ENCODE results near the gene ATXN7L1. TPM values are rescaled to one million over a fixed set of nuclear protein-coding genes. Genes with fewer than 3 reads are reported as not detected.
A peak's percentile ranks its signal among the peaks of the same experiment; 100 is the strongest.
"Not testable (repeated sequence)": the region's sequence is repeated elsewhere in the genome, so short reads cannot be mapped to it uniquely, and the experiment has no call there.

The ATXN7L1 gene
- total RNA-seq, 2 donors from 2014 or later = 5.7 to 6.0 TPM

DNA sequence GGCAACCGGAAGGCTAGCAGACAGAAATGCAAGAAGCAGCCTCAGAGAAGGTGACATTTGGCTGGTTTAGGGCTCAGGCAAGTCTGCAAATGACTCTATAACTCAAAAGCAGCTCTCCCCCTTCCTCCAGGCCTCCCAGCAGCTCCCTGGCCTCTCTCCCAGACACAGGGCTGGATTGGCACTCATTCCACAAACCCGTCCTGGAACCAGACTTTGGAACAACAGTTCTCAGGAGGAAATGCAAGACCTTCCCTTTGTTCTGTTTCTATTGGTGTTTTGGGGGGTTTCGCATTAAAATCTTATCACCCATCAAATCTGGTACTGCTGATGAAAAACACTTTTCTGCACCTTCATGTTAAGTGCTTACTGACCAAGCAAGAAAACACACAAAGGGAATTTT is 254.8 kb downstream of the ATXN7L1 start:
- intact Hi-C loops (cut with DNase I) = no loop called here
- ATAC-seq (peak; percentile 59 to 85), DNase-seq (peak; percentile 40)

GRCh38 chr7:105621176-105621575 is 255.2 kb downstream of the ATXN7L1 start:
- intact Hi-C loops (cut with DNase I) = no loop called here
- no peak for ATAC-seq
- no peak for DNase-seq

GRCh38 chr7:105619590-105619989 is 256.8 kb downstream of the ATXN7L1 start:
- DNase-seq (no peak), ATAC-seq (no peak)
- intact Hi-C loops (cut with DNase I) = no loop called here

GRCh38 chr7:105618016-105618296 is 258.4 kb downstream of the ATXN7L1 start:
- no peak for DNase-seq
- no peak for ATAC-seq
- intact Hi-C loops (cut with DNase I) = no loop called here

DNA sequence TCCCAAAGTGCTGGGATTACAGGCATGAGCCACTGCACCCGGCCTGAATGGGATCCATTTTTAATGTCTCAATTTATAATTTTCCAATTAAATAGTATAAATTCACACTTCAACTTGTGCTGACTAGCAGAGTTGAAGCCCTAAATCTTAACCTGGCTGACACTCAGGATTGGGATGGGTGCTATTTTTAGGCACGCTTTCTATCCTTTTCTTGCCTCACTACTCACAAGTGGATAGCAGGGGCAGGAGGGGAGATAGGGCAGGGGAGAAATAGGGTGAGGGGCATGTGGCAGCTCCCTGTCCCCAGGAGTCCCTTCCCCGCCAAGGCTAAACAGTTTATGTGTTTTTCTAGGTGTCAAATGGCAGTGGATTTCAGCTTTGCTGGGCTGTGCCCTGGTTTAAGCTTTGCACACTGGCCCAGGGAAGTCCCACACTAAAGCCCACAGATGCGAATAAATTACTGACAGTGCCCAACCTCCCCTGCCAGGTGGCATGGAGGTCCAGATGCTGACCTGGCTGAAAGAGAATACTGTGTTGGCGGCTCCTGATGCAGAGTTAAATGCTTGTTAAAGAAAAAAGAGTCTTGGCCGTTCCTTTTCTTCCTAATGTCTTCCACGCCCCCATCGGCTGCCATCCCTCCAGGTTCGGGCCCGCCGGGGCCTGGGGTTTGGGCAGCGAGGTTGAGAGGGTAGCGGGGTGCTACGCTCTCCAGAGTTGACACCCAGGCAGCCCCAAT is 259.0 kb downstream of the ATXN7L1 start:
- no peak for ATAC-seq
- no peak for DNase-seq
- intact Hi-C loops (cut with DNase I) = no loop called here

DNA sequence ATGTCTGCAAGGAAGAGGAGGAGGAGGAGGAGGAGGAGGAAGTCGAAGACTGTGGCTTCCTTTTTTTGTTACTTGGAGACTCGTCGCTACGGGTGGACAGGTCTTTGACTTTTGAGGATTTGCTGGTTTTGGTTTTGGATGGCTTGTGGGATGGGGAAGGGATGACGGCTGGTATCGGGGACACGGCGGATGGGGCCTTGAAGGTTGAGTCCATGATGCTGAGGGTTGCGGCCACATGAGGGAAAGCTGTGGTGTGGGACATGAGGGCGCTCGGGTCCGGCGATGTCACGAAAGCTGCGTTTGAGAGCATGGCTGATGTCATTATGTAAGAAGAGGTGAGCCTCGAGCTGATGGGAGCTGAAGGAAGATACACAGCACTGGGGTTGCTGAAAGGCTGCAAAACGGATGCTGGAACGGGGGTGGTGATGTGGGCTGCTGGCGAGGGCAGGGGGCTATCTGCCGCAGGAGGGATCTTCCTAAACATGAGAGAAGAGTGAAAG is 262.0 kb downstream of the ATXN7L1 start:
- ATAC-seq (no peak), DNase-seq (no peak)
- intact Hi-C loops (cut with DNase I) = no loop called here

DNA sequence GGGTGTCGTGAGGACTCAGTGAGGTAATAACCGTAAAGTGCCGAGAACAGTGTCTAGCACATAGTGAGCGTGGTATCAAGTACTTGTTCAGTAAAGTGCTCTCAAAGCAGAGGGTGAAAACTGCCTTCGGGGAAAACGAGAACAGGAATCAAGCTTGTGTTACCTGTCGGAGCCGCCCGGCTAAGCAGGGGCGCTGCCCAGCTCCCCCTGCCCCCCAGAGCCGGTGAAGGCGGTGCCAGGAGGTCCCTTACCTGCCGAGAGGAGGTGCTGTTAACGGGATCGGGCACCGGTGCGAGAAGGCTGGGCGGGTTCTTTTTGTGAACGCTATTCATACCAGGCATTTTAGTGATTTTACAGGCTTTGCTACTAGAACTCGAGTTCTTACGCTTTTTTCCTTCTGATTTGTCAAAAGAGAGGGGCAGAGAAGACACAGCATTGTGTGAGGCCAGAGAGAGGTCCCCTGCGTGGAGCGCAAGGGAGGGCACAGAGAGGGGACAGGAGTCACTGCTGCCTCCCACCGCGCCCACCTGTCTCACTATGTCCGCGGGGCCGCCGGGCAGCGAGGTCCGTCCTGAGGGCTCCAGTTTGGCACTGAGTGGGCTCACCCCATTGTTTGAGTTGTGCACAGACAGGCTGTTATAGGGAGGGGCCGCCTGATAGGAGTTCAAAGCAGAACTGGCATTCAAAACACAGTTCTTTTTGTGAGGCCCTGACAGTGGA is 262.6 kb downstream of the ATXN7L1 start:
- no peak for ATAC-seq
- intact Hi-C loops (cut with DNase I) = no loop called here
- no peak for DNase-seq

DNA sequence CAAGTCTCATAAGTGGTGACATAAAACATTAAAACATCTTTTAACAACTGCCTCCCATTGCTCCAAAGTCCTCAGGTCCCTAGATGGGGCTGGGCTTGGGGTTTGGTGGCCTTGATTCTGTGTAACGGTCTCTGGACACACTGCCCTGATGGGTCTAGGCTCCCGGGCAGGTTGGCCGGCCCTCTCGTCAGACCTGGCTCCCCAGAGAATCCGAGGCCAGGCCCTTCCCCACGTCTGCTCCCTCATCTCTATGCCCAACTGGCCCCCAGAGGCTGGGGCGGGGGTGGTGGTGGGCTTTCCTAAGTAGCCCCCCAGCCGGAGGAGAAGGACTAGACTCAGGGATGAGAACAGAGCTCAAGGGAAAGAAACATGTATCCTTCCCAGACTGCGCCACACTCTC is 263.6 kb downstream of the ATXN7L1 start:
- intact Hi-C loops (cut with DNase I) = no loop called here
- ATAC-seq = no peak
- no peak for DNase-seq

DNA sequence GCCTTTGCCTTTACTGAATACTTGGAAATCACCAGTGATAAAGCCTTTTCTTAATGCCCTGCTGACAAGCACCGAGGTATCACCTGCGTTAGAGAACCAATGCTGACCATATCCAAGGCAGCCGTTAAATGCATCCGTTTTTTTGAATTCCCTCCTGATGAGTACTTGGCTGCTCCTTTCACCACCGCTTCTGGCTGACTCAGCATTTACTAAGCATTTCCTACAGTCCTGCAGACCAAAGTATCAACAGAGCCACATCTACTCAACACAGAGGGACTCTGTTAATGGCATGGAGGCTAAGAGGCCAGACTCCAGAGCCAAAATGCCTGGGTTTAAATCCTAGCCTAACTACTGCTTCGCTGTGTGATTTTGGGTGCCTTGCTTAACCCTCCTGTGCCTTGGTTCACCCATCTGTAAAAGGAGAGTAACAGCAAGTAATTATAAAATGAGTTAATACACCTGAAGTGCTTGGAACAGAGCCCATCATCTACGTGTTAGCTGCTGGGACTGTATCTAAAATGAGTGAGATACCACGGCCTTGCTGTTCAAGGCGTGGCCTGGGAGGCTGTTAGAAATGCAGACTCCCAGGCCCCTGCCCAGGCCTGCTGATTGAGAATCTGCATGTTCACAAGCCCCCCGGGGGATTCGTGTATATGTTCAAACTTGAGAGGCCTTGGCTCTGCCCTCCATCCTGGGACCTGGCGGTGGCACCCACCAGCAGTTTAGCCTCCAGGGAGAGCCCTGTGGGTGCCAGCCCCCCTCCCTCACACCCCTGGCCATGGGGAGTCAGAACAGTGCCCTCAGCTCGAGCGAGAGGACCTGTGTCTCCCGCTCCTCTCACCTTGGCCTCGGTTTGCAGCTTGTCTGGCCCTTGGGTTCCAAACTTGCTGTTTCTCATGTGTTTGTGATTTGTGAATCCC is 264.3 kb downstream of the ATXN7L1 start:
- intact Hi-C loops (cut with DNase I) = no loop called here
- DNase-seq = no peak
- ATAC-seq = no peak

GRCh38 chr7:105610165-105610930 is 266.1 kb downstream of the ATXN7L1 start:
- DNase-seq = no peak
- intact Hi-C loops (cut with DNase I) = no loop called here

DNA sequence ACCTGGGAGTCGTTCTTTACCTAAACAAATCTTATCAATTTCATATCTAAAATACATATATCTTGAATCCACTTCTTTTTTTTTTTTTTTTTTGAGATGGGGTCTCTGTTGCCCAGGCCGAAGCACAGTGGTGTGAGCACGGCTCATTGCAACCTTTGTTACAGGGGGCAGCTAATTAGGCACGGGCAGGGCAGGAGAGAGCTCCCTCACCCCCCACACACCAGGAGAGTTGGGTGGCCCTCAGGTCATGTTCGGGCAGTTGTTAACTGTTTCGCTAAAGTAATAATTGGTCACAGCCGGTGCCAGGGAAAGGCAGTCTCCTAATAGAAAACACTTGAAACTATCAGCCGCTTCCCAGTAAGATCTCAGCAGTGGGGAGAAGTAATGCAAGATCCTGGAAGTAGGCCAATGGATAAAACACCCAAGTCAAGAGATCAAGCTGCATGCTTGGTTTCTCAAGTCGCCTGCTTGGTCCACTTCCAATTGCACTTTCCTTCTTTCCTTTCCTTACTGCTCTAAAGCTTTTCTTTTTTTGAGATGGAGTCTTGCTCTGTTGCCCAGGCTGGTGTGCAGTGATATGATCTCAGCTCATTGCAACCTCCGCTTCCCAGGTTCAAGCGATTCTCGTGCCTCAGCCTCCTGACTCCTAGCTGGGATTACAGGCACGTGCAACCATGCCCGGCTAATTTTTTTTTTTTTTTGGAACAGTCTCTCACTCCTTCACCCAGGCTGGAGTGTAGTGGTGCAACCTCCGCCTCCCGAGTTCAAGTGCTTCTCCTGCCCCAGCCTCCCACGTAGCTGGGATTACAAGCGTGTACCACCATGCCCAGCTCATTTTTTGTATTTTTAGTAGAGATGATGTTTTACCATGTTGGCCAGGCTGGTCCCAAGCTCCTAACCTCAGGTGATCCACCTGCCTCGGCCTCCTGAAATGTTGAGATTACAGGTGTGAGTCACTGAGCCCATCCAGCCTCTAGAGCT is 273.8 kb downstream of the ATXN7L1 start:
- DNase-seq (no peak), ATAC-seq (no peak)
- intact Hi-C loops (cut with DNase I) = no loop called here

More at GRCh38 chr7:105610165-105610930, 266.1 kb downstream of the ATXN7L1 start:
- no peak for ATAC-seq

- DNase-seq = no peak
- no peak for ATAC-seq
- intact Hi-C loops (cut with DNase I) = no loop called here
Measured at GRCh38 chr7:105600720-105601550, 275.5 kb downstream of the ATXN7L1 start.

- intact Hi-C loops (cut with DNase I) = no loop called here
- ATAC-seq = no peak
- DNase-seq = no peak
Measured at GRCh38 chr7:105599551-105599950, 276.8 kb downstream of the ATXN7L1 start.

DNA sequence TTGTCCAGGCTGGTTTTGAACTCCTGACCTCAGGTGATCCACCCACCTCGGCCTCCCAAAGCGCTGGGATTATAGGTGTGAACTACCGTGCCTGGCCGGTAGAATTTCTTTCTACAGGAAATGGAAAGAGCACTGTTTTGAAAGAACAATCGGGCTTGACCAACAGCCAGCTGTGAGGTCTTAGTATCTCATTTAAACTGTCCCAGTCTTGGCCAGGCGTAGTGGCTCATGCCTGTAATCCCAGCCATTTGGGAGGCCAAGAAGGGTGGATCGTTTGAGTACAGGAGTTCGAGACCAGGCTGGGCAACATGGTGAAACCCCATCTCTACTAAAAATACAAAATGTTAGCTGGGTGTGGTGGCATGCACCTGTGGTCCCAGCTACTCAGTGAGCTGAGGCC is 277.3 kb downstream of the ATXN7L1 start:
- intact Hi-C loops (cut with DNase I); DNase-seq; ATAC-seq: not testable (repeated sequence)

GRCh38 chr7:105596866-105597265 is 279.5 kb downstream of the ATXN7L1 start:
- no peak for ATAC-seq
- no peak for DNase-seq
- intact Hi-C loops (cut with DNase I) = no loop called here

GRCh38 chr7:105594034-105594433 is 282.4 kb downstream of the ATXN7L1 start:
- intact Hi-C loops (cut with DNase I) = no loop called here
- peak in 1 of 2 donors; percentile 45 for ATAC-seq
- DNase-seq = no peak

DNA sequence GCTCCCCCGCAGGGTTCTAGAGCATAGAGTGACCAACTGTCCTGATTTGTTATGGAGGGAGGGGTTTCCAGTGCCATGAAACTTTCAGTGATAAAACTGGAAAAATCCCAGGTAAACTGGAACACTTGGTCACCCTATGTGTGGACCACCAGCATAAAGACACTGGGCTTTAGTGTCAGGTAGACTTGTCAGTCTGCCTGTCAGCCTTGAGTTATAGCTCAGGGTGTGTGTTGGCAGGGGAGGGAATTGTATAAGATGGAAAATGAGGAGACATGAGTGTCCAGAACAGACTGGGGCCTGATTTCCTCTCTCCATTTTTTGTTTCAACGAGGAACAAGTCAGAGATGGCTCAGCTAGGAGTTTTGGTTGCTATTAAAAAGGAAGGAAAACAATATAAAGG is 284.9 kb downstream of the ATXN7L1 start:
- ATAC-seq = no peak
- intact Hi-C loops (cut with DNase I) = no loop called here
- no peak for DNase-seq
